ENCODE measurements around the gene SLC16A12. TPM values are rescaled to one million over a fixed set of nuclear protein-coding genes. Genes with fewer than 3 reads are reported as not detected.
"Not testable (repeated sequence)": the region's sequence is repeated elsewhere in the genome, so short reads cannot be mapped to it uniquely, and the experiment has no call there.

Gene SLC16A12
- total and polyA plus RNA-seq, 11 donors: 1.7 to 6.6 (median 2.9) TPM

- ATAC-seq (peak; percentile 28 to 63 (median 58)), DNase-seq (no peak)
- H3K9me3 ChIP-seq: peaks cover 0 to 6% (median 0%) of the 10 kb centered on the region in 12 donors
- peak overlapping the region; percentile 64 to 92 (median 85) for H3K27ac ChIP-seq
- 5 to 10% (median 8%) methylated on average over 2 of the region's 2 CpGs for WGBS, 4 donors
- no peaks in the 10 kb centered on the region for H3K27me3 ChIP-seq
- TF ChIP-seq CTCF (IDR thresholded peaks at IDR 0.05) (no peak), POLR2A (IDR thresholded peaks at IDR 0.05) (no peak)
- peaks cover 0 to 9% (median 0%) of the 10 kb centered on the region in 9 donors for H3K36me3 ChIP-seq
- intact Hi-C loops (cut with DNase I): loop anchor here in 2 of 10 donors (2.0 to 5.0 kb wide), 2 partner anchors 22 to 91 kb away; partner anchors contain the start of genes IFIT2 (in 1 of the 2) and IFIT5 (in 1 of the 2)
- H3K4me3 ChIP-seq: peak overlapping the region; percentile 28 to 86 (median 60)
- H3K4me1 ChIP-seq: peaks cover 0 to 58% (median 34%) of the 10 kb centered on the region in 12 donors
These were observed 142.4 kb downstream of the SLC16A12 start for GRCh38 chr10:89392974-89393373.

- TF ChIP-seq POLR2A (IDR thresholded peaks at IDR 0.05) (peak in 1 of 2 donors; percentile 73), CTCF (IDR thresholded peaks at IDR 0.05) (no peak)
- DNase-seq: peak in 4 of 5 donors; percentile 42 to 82 (median 76)
- Histone ChIP-seq H3K4me1 (peaks cover 0 to 51% (median 33%) of the 10 kb centered on the region in 12 donors), H3K4me3 (peak within 1 kb of the TSS; percentile 28 to 86 (median 60)), H3K27me3 (no peaks in the 10 kb centered on the region), H3K27ac (peak within 1 kb of the TSS; percentile 64 to 92 (median 85)), H3K9me3 (peaks cover 0 to 6% (median 0%) of the 10 kb centered on the region in 12 donors), H3K36me3 (peaks cover 0 to 9% (median 0%) of the 10 kb centered on the region in 9 donors)
- ATAC-seq: peak; percentile 94 to 97 (median 96)
- intact Hi-C loops (cut with DNase I): loop anchor here in 3 of 10 donors (2.0 to 5.0 kb wide), 3 partner anchors 17 to 90 kb away; partner anchors contain the start of genes IFIT2 (in 1 of the 3) and IFIT5 (in 1 of the 3)
- 1 to 2% (median 2%) methylated on average over 8 of the region's 8 CpGs for WGBS, 4 donors
These were observed 143.3 kb downstream of the SLC16A12 start, which contains the start of gene IFIT1 for GRCh38 chr10:89391907-89392756. Gene IFIT1 (plus strand): TSS chr10:89392623. CDS start chr10:89392713, 90 bp downstream.

- not testable (repeated sequence) for H3K9me3 ChIP-seq, DNase-seq, H3K36me3 ChIP-seq, H3K27me3 ChIP-seq, H3K4me3 ChIP-seq, ATAC-seq
- Histone ChIP-seq H3K4me1 (peaks cover 0 to 51% (median 33%) of the 10 kb centered on the region in 12 donors), H3K27ac (peak overlapping the region in 9 of 12 donors; percentile 80 to 92 (median 87))
- intact Hi-C loops (cut with DNase I): loop anchor here in 2 of 10 donors (2.0 to 5.0 kb wide), 2 partner anchors 16 to 89 kb away; partner anchors contain the start of gene IFIT2 (in 1 of the 2)
- WGBS, 4 donors: 92 to 98% (median 92%) methylated on average over 4 of the region's 4 CpGs
These were observed 144.2 kb downstream of the SLC16A12 start for GRCh38 chr10:89391226-89391576.

GRCh38 chr10:89390476-89391225 lies 144.7 kb downstream of the SLC16A12 start:
- no peaks in the 10 kb centered on the region for H3K27me3 ChIP-seq
- intact Hi-C loops (cut with DNase I): loop anchor here in 2 of 10 donors (2.0 to 5.0 kb wide), 2 partner anchors 16 to 88 kb away; partner anchors contain the start of gene IFIT2 (in 1 of the 2)
- H3K4me3 ChIP-seq: no peak overlapping the region
- H3K4me1 ChIP-seq: peaks cover 0 to 48% (median 33%) of the 10 kb centered on the region in 12 donors
- no peak for ATAC-seq
- peak overlapping the region in 10 of 12 donors; percentile 22 to 92 (median 86) for H3K27ac ChIP-seq
- no peaks in the 10 kb centered on the region for H3K36me3 ChIP-seq
- peak in 2 of 5 donors; percentile 27 to 33 for DNase-seq
- TF ChIP-seq POLR2A (IDR thresholded peaks at IDR 0.05) (no peak), CTCF (IDR thresholded peaks at IDR 0.05) (no peak)
- H3K9me3 ChIP-seq: peaks cover 0 to 2% (median 0%) of the 10 kb centered on the region in 12 donors
- WGBS, 4 donors: 66 to 78% (median 77%) methylated on average over 5 of the region's 5 CpGs
